HepG2 (cell line): ENCODE measurements around the gene PGA4. TPM values are rescaled to one million over a fixed set of nuclear protein-coding genes. Genes with fewer than 3 reads are reported as not detected.

ENCODE experiments used
- ARNTL ChIP-seq: sonication (generic); formaldehyde crosslinking; IDR thresholded peaks from 2 replicates; pipeline ENCODE4 v1.4.0; 2020; ENCODE audit warnings: mild to moderate bottlenecking, missing genetic modification reagents
- CAMTA2 ChIP-seq: sonication (generic); formaldehyde crosslinking; IDR thresholded peaks from 2 replicates; pipeline ENCODE4 v1.4.0; 2020; ENCODE audit warnings: mild to moderate bottlenecking, missing genetic modification reagents, borderline replicate concordance
- CBX2 ChIP-seq, 2 experiments: fragments of 200-600 bp in 1 of 2; sonication (generic); formaldehyde crosslinking in 1 of 2; IDR thresholded peaks; 2 replicates each; pipeline versions ENCODE4 v1.7.0 to v1.8.1; 2018 to 2022; ENCODE audit warnings: low read depth in 2 of 2, low read length in 1 of 2, mild to moderate bottlenecking in 1 of 2, missing genetic modification reagents in 1 of 2
- CSRNP1 ChIP-seq: sonication (generic); formaldehyde crosslinking; IDR thresholded peaks from 2 replicates; pipeline ENCODE4 v1.8.1; 2023; ENCODE audit warnings: mild to moderate bottlenecking, missing genetic modification reagents
- FIP1L1 ChIP-seq: fragments of 200-400 bp; formaldehyde crosslinking; IDR thresholded peaks from 2 replicates; pipeline ENCODE4 v1.6.1; 2018; ENCODE audit warnings: low read depth, mild to moderate bottlenecking, low read length, moderate library complexity, borderline replicate concordance; ENCODE audit not compliant: insufficient read depth
- FOXC1 ChIP-seq: sonication (generic); formaldehyde crosslinking; IDR thresholded peaks from 2 replicates; pipeline ENCODE4 v1.8.0; 2022; ENCODE audit warnings: mild to moderate bottlenecking, missing genetic modification reagents, borderline replicate concordance
- KDM4B ChIP-seq: sonication (generic); formaldehyde crosslinking; IDR thresholded peaks from 2 replicates; pipeline ENCODE4 v1.4.0; 2020; ENCODE audit warnings: missing genetic modification reagents
- MAX ChIP-seq: IDR thresholded peaks from 2 replicates; pipeline ENCODE4 v1.6.1; 2012; ENCODE audit warnings: inconsistent platforms
- MYNN ChIP-seq: sonication (generic); formaldehyde crosslinking; IDR thresholded peaks from 2 replicates; pipeline ENCODE4 v1.4.0; 2020; ENCODE audit warnings: mild to moderate bottlenecking, low read depth, missing genetic modification reagents
- NFE2 ChIP-seq: sonication (generic); formaldehyde crosslinking; IDR thresholded peaks from 2 replicates; pipeline ENCODE4 v1.4.0; 2020; ENCODE audit warnings: missing genetic modification reagents
- NKX3-1 ChIP-seq: sonication (generic); formaldehyde crosslinking; IDR thresholded peaks from 2 replicates; pipeline ENCODE4 v1.5.0; 2020; ENCODE audit warnings: missing genetic modification reagents
- NONO ChIP-seq, 2 experiments: fragments of 450-650 bp in 1 of 2; sonication (generic) in 1 of 2; formaldehyde crosslinking in 1 of 2; IDR thresholded peaks in 1 of 2; conservative IDR thresholded peaks in 1 of 2; 2 replicates each; pipeline versions ENCODE4 v1.6.1 to v1.8.0; 2017 to 2022; ENCODE audit warnings: mild to moderate bottlenecking in 1 of 2, missing genetic modification reagents in 1 of 2, moderate library complexity in 1 of 2
- POLR2G ChIP-seq: fragments of 200-400 bp; formaldehyde crosslinking; IDR thresholded peaks from 2 replicates; pipeline ENCODE4 v1.6.1; 2018; ENCODE audit warnings: mild to moderate bottlenecking, low read depth, low read length, moderate library complexity
- PRDM4 ChIP-seq: sonication (generic); formaldehyde crosslinking; IDR thresholded peaks from 2 replicates; pipeline ENCODE4 v1.9.0; 2021; ENCODE audit warnings: missing genetic modification reagents, borderline replicate concordance
- SRSF1 ChIP-seq: fragments of 200-400 bp; formaldehyde crosslinking; optimal IDR thresholded peaks from 2 replicates; pipeline ENCODE3; 2017; ENCODE audit warnings: mild to moderate bottlenecking, low read depth, low read length, moderate library complexity
- STAG1 ChIP-seq: sonication (generic); formaldehyde crosslinking; IDR thresholded peaks from 2 replicates; pipeline ENCODE4 v1.4.0; 2020; ENCODE audit warnings: missing genetic modification reagents
- ZFP1 ChIP-seq: IDR thresholded peaks from 2 replicates; pipeline ENCODE4 v1.6.1; 2016
- ZNF280B ChIP-seq: sonication (generic); formaldehyde crosslinking; IDR thresholded peaks from 2 replicates; pipeline ENCODE4 v1.5.0; 2020; ENCODE audit warnings: missing genetic modification reagents, mild to moderate bottlenecking, borderline replicate concordance
- ZNF333 ChIP-seq: sonication (generic); formaldehyde crosslinking; IDR thresholded peaks from 2 replicates; pipeline ENCODE4 v1.4.0; 2020; ENCODE audit warnings: mild to moderate bottlenecking, missing genetic modification reagents, borderline replicate concordance
- ZNF350 ChIP-seq: sonication (generic); formaldehyde crosslinking; IDR thresholded peaks from 2 replicates; pipeline ENCODE4 v1.4.0; 2020; ENCODE audit warnings: mild to moderate bottlenecking, low read depth, missing genetic modification reagents, borderline replicate concordance
- ZNF629 ChIP-seq: sonication (generic); formaldehyde crosslinking; conservative IDR thresholded peaks from 2 replicates; pipeline ENCODE4 v1.5.0; 2020; ENCODE audit warnings: missing genetic modification reagents
- ZNF790 ChIP-seq: sonication (generic); formaldehyde crosslinking; IDR thresholded peaks from 2 replicates; pipeline ENCODE4 v1.8.0; 2022; ENCODE audit warnings: missing genetic modification reagents, mild to moderate bottlenecking, borderline replicate concordance
- ZSCAN25 ChIP-seq: sonication (generic); formaldehyde crosslinking; IDR thresholded peaks from 2 replicates; pipeline ENCODE4 v1.8.0; 2022; ENCODE audit warnings: mild to moderate bottlenecking, missing genetic modification reagents
- ZSCAN29 ChIP-seq: sonication (generic); formaldehyde crosslinking; conservative IDR thresholded peaks from 2 replicates; pipeline ENCODE4 v1.4.0; 2020; ENCODE audit warnings: mild to moderate bottlenecking, missing genetic modification reagents
- polyA plus RNA-seq, 8 experiments: library from polyadenylated mRNA; depleted of rRNA in 3 of 8; stranded (reverse) in 7 of 8; unstranded in 1 of 8; fragments of >200 nt; fragmentation: Illumina TruSeq in 4 of 8; extraction: Trizol in 4 of 8; gene quantifications; 2 replicates each; pipeline versions ENCODE4 v1.2.1 to v1.2.3, GENCODE V29; 2011 to 2016; ENCODE audit warnings: low read depth in 4 of 8, missing spikeins in 1 of 8, mixed read lengths in 1 of 8; ENCODE audit not compliant: insufficient read depth in 1 of 8
- total RNA-seq, 5 experiments: library from RNA; depleted of rRNA; stranded (reverse); fragments of >200 nt; fragmentation: Illumina TruSeq; extraction: Trizol; gene quantifications; 2 replicates each; pipeline ENCODE4 v1.2.3, GENCODE V29; 2016; ENCODE audit warnings: low read depth in 1 of 5

Gene PGA4
- total and polyA plus RNA-seq, 2 of the 13 experiments (the other 11 are each of a cell fraction or from before 2014, with no cell fraction given): not detected

GRCh38 chr11:61254403-61255025 is 32.4 kb downstream of the PGA4 start (continued):
- TF ChIP-seq ZSCAN25: peak; percentile 24; the same call in 1 of the 2 replicates
- TF ChIP-seq PRDM4 (CRISPR knock-in tag): no peak
- TF ChIP-seq SRSF1: no peak
- TF ChIP-seq KDM4B (CRISPR knock-in tag): no peak
- TF ChIP-seq MAX: no peak
- no peak for TF ChIP-seq ARNTL (CRISPR knock-in tag)
- TF ChIP-seq ZNF350: no peak
- no peak for TF ChIP-seq FIP1L1
- TF ChIP-seq POLR2G: no peak; the same call in none of the 2 replicates
- no peak for TF ChIP-seq ZNF629 (CRISPR knock-in tag)
- no peak for TF ChIP-seq NFE2
- TF ChIP-seq ZSCAN29 (CRISPR knock-in tag): no peak
- TF ChIP-seq CAMTA2 (CRISPR knock-in tag): no peak
- no peak for TF ChIP-seq NONO (IDR thresholded peaks at IDR 0.05)
- TF ChIP-seq NONO (CRISPR knock-in tag; conservative IDR thresholded peaks at IDR 0.05): no peak
- TF ChIP-seq CSRNP1 (CRISPR knock-in tag): no peak
- 0 out of 2 replicates have a peak, but pooled peaks have one; percentile 25 for TF ChIP-seq FOXC1 (CRISPR knock-in tag)
- no peak for TF ChIP-seq ZFP1 (CRISPR knock-in tag)
- no peak for TF ChIP-seq NKX3-1
- TF ChIP-seq ZNF280B: no peak
- TF ChIP-seq MYNN: no peak
- peak; percentile 82 for TF ChIP-seq STAG1
- TF ChIP-seq CBX2 (IDR thresholded peaks at IDR 0.05; ENCODE audit: low read depth, low read length): no peak
- no peak for TF ChIP-seq CBX2 (CRISPR knock-in tag; IDR thresholded peaks at IDR 0.05; ENCODE audit: low read depth)
- no peak for TF ChIP-seq ZNF333 (CRISPR knock-in tag)
- no peak for TF ChIP-seq ZNF790 (CRISPR knock-in tag)
